GM12878 (cell line): ENCODE measurements around the gene RPA3. TPM values are rescaled to one million over a fixed set of nuclear protein-coding genes. Genes with fewer than 3 reads are reported as not detected.

Experiments used
- ATAC-seq: fragments of 200-7000 bp; cut with Tn5 transposase; 3 replicates; pipeline ENCODE4 v1.9.1; 2020; ENCODE audit warnings: mild to moderate bottlenecking, moderate library complexity
- BruUV-seq: library from RNA; stranded (reverse); fragments of 400-500 nt; replicated peaks from 2 replicates; lab custom pipeline; 2021; lab: Mats Ljungman, UMichigan
- CTCF ChIA-PET: fragments of 300-600 bp; sonication (Branson Sonifier 250); formaldehyde crosslinking; extraction: SDS; loops from one replicate; lab custom pipeline; 2021; ENCODE audit warnings: inconsistent platforms; lab: Yijun Ruan, JAX
- POLR2A ChIA-PET: fragments of 350-600 bp; formaldehyde crosslinking; extraction: SDS; loops from one replicate; lab custom pipeline; 2021; ENCODE audit warnings: inconsistent platforms; lab: Charles Lee
- RAD21 ChIA-PET: fragments of 300-600 bp; sonication (Branson Sonifier 250); formaldehyde crosslinking; loops from one replicate; lab custom pipeline; 2023; ENCODE audit warnings: antibody characterized with exemption; ENCODE audit not compliant: unreplicated experiment; lab: Charles Lee
- SMC1A ChIA-PET: fragments of 300-600 bp; sonication (Branson Sonifier 250); formaldehyde crosslinking; loops from one replicate; lab custom pipeline; 2023; ENCODE audit not compliant: unreplicated experiment, uncharacterized antibody; lab: Charles Lee
- DNase-seq: peaks from one replicate; pipeline ENCODE4 v3.0.0-alpha.2; 2011; ENCODE audit warnings: low read depth, low spot score
- FAIRE-seq: peaks from 3 replicates; lab custom pipeline; 2011; peaks lifted over from hg19 to GRCh38; lab: Jason Lieb, UNC
- H2AFZ ChIP-seq: 2 replicates; pipeline ENCODE4 v1.6.0; 2011; ENCODE audit warnings: low read depth, low read length, control low read depth; ENCODE audit not compliant: control insufficient read depth
- H3K27ac ChIP-seq: 2 replicates; pipeline ENCODE4 v1.5.1; 2011; ENCODE audit warnings: control low read depth; ENCODE audit not compliant: control insufficient read depth, insufficient read depth
- H3K27me3 ChIP-seq, 2 experiments: replicated peaks in 1 of 2; 2 replicates each; pipeline versions ENCODE4 v1.6.0 to v1.6.1; 2011; ENCODE audit warnings: low read length in 1 of 2; ENCODE audit not compliant: control insufficient read depth in 2 of 2, insufficient read depth in 2 of 2
- H3K36me3 ChIP-seq, 2 experiments: 2 replicates each; pipeline ENCODE4 v1.5.1; 2011; ENCODE audit warnings: low read length in 1 of 2; ENCODE audit not compliant: control insufficient read depth in 2 of 2, insufficient read depth in 2 of 2
- H3K4me1 ChIP-seq: 2 replicates; pipeline ENCODE4 v1.6.1; 2011; ENCODE audit warnings: mild to moderate bottlenecking, low read length, moderate library complexity, mixed read lengths; ENCODE audit not compliant: control insufficient read depth, insufficient read depth
- H3K4me2 ChIP-seq: 2 replicates; pipeline ENCODE4 v1.6.0; 2011; ENCODE audit warnings: control low read depth; ENCODE audit not compliant: control insufficient read depth, insufficient read depth
- H3K4me3 ChIP-seq: fragments of 200-600 bp; sonication (generic); 2 replicates; pipeline ENCODE4 v1.5.1; 2016
- H3K79me2 ChIP-seq: 2 replicates; pipeline ENCODE4 v1.6.0; 2011; ENCODE audit warnings: low read length; ENCODE audit not compliant: control insufficient read depth, insufficient read depth
- H3K9ac ChIP-seq: 2 replicates; pipeline ENCODE4 v1.8.0; 2011; ENCODE audit warnings: low read length, control low read depth, mixed read lengths; ENCODE audit not compliant: control insufficient read depth, insufficient read depth
- H3K9me3 ChIP-seq: replicated peaks from 3 replicates; pipeline ENCODE4 v1.5.1; 2011; ENCODE audit warnings: mild to moderate bottlenecking, low read length; ENCODE audit not compliant: control insufficient read depth, insufficient read depth
- H4K20me1 ChIP-seq: 2 replicates; pipeline ENCODE4 v1.6.0; 2011; ENCODE audit not compliant: control insufficient read depth, insufficient read depth
- CBFB ChIP-seq: IDR thresholded peaks from 2 replicates; pipeline ENCODE4 v1.6.1; 2016; ENCODE audit warnings: antibody characterized with exemption, low read depth
- CHD2 ChIP-seq: IDR thresholded peaks from 2 replicates; pipeline ENCODE4 v1.6.1; 2011; ENCODE audit warnings: low read depth, low read length, improper control_type of control experiment, borderline replicate concordance
- ESRRA ChIP-seq: IDR thresholded peaks from 2 replicates; pipeline ENCODE4 v1.6.1; 2012; ENCODE audit warnings: mild to moderate bottlenecking, low read length, improper control_type of control experiment
- EZH2 ChIP-seq: IDR thresholded peaks from 2 replicates; pipeline ENCODE4 v1.6.1; 2012; ENCODE audit warnings: low read depth, mild to moderate bottlenecking, control low read depth, inconsistent platforms, low read length, borderline replicate concordance; ENCODE audit not compliant: control insufficient read depth
- IRF4 ChIP-seq: IDR thresholded peaks from 2 replicates; pipeline ENCODE4 v1.6.1; 2011; ENCODE audit warnings: low read depth, low read length
- JUNB ChIP-seq: IDR thresholded peaks from 2 replicates; pipeline ENCODE4 v1.6.1; 2016; ENCODE audit warnings: antibody characterized with exemption, mild to moderate bottlenecking
- NFXL1 ChIP-seq: fragments of 450-650 bp; IDR thresholded peaks from 2 replicates; pipeline ENCODE4 v1.6.1; 2017; ENCODE audit warnings: antibody characterized with exemption, mild to moderate bottlenecking, borderline replicate concordance
- NRF1 ChIP-seq: conservative IDR thresholded peaks from 2 replicates; pipeline ENCODE4 v1.6.1; 2011; ENCODE audit warnings: mild to moderate bottlenecking, low read depth, low read length, improper control_type of control experiment
- POLR2AphosphoS5 ChIP-seq: IDR thresholded peaks from 2 replicates; pipeline ENCODE4 v1.6.1; 2011; ENCODE audit warnings: mild to moderate bottlenecking, low read length, inconsistent platforms
- RAD51 ChIP-seq: fragments of 450-650 bp; IDR thresholded peaks from 2 replicates; pipeline ENCODE4 v1.6.1; 2016; ENCODE audit warnings: moderate library complexity, mild to moderate bottlenecking, inconsistent platforms
- SMAD5 ChIP-seq: IDR thresholded peaks from 2 replicates; pipeline ENCODE4 v1.6.1; 2016; ENCODE audit warnings: antibody characterized with exemption, low read depth
- TCF7 ChIP-seq: IDR thresholded peaks from 2 replicates; pipeline ENCODE4 v1.6.1; 2014; ENCODE audit warnings: antibody characterized with exemption, borderline replicate concordance
- YY1 ChIP-seq: IDR thresholded peaks from 2 replicates; pipeline ENCODE4 v1.6.1; 2011; ENCODE audit warnings: low read depth, mild to moderate bottlenecking, low read length
- ZBED1 ChIP-seq: IDR thresholded peaks from 2 replicates; pipeline ENCODE4 v1.6.1; 2016; ENCODE audit warnings: borderline replicate concordance
- WGBS: methylation state at CpG from one replicate; pipeline ENCODE4 v1.1.6; 2016; ENCODE audit warnings: low lambda C conversion rate; ENCODE audit not compliant: insufficient replicate concordance, insufficient coverage; ENCODE audit errors: missing lambda C conversion rate; 5-methylcytosine and 5-hydroxymethylcytosine counted together
- in situ Hi-C: fragments of 300-500 bp; cut with MboI; formaldehyde crosslinking; loops from 9 replicates; pipeline ENCODE4 v1.14.3; 2018; ENCODE audit warnings: mixed read lengths
- intact Hi-C: fragments of 100-400 bp; cut with micrococcal nuclease; formaldehyde crosslinking; loops from one replicate; pipeline ENCODE4 v1.14.2; 2022; ENCODE audit not compliant: unreplicated experiment
- polyA plus RNA-seq, 11 experiments: library from polyadenylated mRNA; depleted of rRNA in 4 of 11; unstranded in 6 of 11; stranded (reverse) in 5 of 11; fragments of >200 nt; fragmentation: Nextera tagmentation in 4 of 11; fragmentation: Illumina TruSeq in 1 of 11; extraction: Ambion mirVana in 4 of 11; extraction: Trizol in 1 of 11; gene quantifications; 1 replicate in 1 of 11; 2 replicates in 10 of 11; pipeline versions ENCODE4 v1.2.1 to v1.2.3, GENCODE V29; 2011 to 2016; ENCODE audit warnings: inconsistent platforms in 2 of 11, missing spikeins in 2 of 11, low read depth in 1 of 11
- total RNA-seq, 4 experiments: library from RNA; depleted of rRNA in 3 of 4; stranded (reverse); fragments of >200 nt in 3 of 4; fragmentation: Illumina TruSeq in 1 of 4; extraction: Trizol in 1 of 4; gene quantifications; 2 replicates each; pipeline versions ENCODE4 v1.2.1 to v1.2.3, GENCODE V29; 2013 to 2021
- TF ChIP-seq, protein P1 (sequence below): IDR thresholded peaks from 2 replicates; pipeline ENCODE4 v1.6.1; 2012; ENCODE audit warnings: low read depth, low read length, improper control_type of control experiment
- TF ChIP-seq, protein P2 (sequence below): fragments of 450-650 bp; IDR thresholded peaks from 2 replicates; pipeline ENCODE4 v1.6.1; 2016; ENCODE audit warnings: mild to moderate bottlenecking
- TF ChIP-seq, protein P3 (sequence below): fragments of 450-650 bp; IDR thresholded peaks from 2 replicates; pipeline ENCODE4 v1.6.1; 2014; ENCODE audit warnings: mild to moderate bottlenecking

Gene RPA3
- total and polyA plus RNA-seq, 10 of the 15 experiments (the other 5 are each of a cell fraction or from before 2014, with no cell fraction given) = 60.2 to 343 (median 112) TPM

DNA sequence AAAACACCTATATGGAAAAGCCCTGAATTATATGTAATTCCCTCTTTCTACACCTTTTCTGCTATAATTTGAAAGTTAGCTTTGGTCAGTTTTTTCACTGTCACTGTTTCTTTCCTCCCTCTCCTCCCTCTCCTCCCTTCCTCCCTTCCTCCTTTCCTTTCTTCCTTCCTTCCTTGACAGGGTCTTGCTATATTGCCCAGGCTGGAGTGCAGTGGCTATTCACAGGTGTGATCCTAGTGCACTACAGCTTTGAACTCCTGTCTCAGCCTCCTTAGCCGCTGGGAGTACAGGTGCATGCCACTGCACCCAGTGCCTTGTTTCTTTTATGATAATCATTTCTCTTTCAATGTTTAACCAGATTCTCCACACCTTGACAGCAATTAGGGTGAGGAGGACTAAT, 100.0 kb downstream of the RPA3 start:
- no peak overlapping the region for H3K9ac ChIP-seq
- CTCF ChIA-PET = no interaction called here

DNA sequence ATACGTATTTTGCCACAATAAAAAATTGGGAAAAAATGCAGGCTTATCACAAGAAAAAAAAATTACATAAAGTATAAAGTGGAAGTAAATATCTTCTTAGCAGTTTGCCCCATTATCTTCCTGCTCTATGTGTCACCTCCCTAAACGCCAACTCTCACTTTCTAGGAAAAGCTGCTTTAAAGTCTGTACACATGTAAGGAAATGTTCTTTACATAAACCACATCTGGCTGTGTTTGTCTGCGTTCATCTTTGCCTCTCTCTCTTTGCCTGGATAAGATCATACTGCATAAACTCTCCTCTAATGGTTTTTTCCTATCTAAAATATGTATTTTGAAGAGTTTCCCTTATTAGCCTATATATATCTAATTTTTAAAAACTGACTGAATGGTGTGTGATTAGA, 100.9 kb downstream of the RPA3 start:
- H4K20me1 ChIP-seq = no peaks in the 10 kb centered on the region
- H3K27me3 ChIP-seq = no peaks in the 10 kb centered on the region
- H3K4me3 ChIP-seq = no peak overlapping the region
- no peaks in the 10 kb centered on the region for H3K79me2 ChIP-seq
- RAD21 ChIA-PET = no interaction called here
- POLR2A ChIA-PET = no interaction called here
- CTCF ChIA-PET = no interaction called here
- intact Hi-C loops (no loop called here), in situ Hi-C loops (no loop called here)
- H3K9ac ChIP-seq = no peak overlapping the region
- WGBS = 38% methylated on average over 3 of the region's 3 CpGs
- SMC1A ChIA-PET = no interaction called here
- DNase-seq (no peak), ATAC-seq (no peak), FAIRE-seq (no peak)
- no peak overlapping the region for H3K27ac ChIP-seq
- H3K9me3 ChIP-seq = no peaks in the 10 kb centered on the region
- no peaks in the 10 kb centered on the region for H3K4me1 ChIP-seq
- no peak overlapping the region for H2AFZ ChIP-seq
- no peak overlapping the region for H3K4me2 ChIP-seq
- H3K36me3 ChIP-seq = no peaks in the 10 kb centered on the region
- BruUV-seq = no TSS peak
- TF ChIP-seq, protein P1, sequence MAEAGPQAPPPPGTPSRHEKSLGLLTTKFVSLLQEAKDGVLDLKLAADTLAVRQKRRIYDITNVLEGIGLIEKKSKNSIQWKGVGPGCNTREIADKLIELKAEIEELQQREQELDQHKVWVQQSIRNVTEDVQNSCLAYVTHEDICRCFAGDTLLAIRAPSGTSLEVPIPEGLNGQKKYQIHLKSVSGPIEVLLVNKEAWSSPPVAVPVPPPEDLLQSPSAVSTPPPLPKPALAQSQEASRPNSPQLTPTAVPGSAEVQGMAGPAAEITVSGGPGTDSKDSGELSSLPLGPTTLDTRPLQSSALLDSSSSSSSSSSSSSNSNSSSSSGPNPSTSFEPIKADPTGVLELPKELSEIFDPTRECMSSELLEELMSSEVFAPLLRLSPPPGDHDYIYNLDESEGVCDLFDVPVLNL = no peak
- TF ChIP-seq JUNB (no peak), ZBED1 (no peak), EZH2 (no peak), NRF1 (no peak), SMAD5 (no peak), TCF7 (no peak), CHD2 (no peak)
- TF ChIP-seq, protein P2, sequence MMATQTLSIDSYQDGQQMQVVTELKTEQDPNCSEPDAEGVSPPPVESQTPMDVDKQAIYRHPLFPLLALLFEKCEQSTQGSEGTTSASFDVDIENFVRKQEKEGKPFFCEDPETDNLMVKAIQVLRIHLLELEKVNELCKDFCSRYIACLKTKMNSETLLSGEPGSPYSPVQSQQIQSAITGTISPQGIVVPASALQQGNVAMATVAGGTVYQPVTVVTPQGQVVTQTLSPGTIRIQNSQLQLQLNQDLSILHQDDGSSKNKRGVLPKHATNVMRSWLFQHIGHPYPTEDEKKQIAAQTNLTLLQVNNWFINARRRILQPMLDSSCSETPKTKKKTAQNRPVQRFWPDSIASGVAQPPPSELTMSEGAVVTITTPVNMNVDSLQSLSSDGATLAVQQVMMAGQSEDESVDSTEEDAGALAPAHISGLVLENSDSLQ = no peak
- TF ChIP-seq, protein P3, sequence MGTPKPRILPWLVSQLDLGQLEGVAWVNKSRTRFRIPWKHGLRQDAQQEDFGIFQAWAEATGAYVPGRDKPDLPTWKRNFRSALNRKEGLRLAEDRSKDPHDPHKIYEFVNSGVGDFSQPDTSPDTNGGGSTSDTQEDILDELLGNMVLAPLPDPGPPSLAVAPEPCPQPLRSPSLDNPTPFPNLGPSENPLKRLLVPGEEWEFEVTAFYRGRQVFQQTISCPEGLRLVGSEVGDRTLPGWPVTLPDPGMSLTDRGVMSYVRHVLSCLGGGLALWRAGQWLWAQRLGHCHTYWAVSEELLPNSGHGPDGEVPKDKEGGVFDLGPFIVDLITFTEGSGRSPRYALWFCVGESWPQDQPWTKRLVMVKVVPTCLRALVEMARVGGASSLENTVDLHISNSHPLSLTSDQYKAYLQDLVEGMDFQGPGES = no peak

More for the DNA sequence above, 100.0 kb downstream of the RPA3 start:
- no TSS peak for BruUV-seq
- in situ Hi-C loops (no loop called here), intact Hi-C loops (no loop called here)
- Histone ChIP-seq H3K4me1 (no peaks in the 10 kb centered on the region), H3K79me2 (no peaks in the 10 kb centered on the region), H4K20me1 (no peaks in the 10 kb centered on the region), H2AFZ (no peak overlapping the region), H3K4me2 (no peak overlapping the region), H3K27ac (no peak overlapping the region), H3K4me3 (no peak overlapping the region), H3K27me3 (no peaks in the 10 kb centered on the region), H3K36me3 (no peaks in the 10 kb centered on the region), H3K9me3 (no peaks in the 10 kb centered on the region)
- ChIA-PET SMC1A (no interaction called here), RAD21 (no interaction called here), POLR2A (no interaction called here)
- 42% methylated on average over 1 of the region's 1 CpG for WGBS
- DNase-seq (no peak), ATAC-seq (no peak), FAIRE-seq (no peak)
- TF ChIP-seq POLR2AphosphoS5 = no peak
- no peak for TF ChIP-seq RAD51
- TF ChIP-seq YY1 = no peak
- no peak for TF ChIP-seq IRF4
- TF ChIP-seq ESRRA = no peak
- TF ChIP-seq CBFB = no peak
- no peak for TF ChIP-seq NFXL1
